LNCAP (cell line): ENCODE measurements around the gene ARHGAP28.

ENCODE experiments used
- TF ChIP-seq, protein P1 (sequence below): fragments of 450-650 bp; IDR thresholded peaks from 2 replicates; pipeline ENCODE4 v1.5.1; 2017; ENCODE audit warnings: mild to moderate bottlenecking

The ARHGAP28 gene

DNA sequence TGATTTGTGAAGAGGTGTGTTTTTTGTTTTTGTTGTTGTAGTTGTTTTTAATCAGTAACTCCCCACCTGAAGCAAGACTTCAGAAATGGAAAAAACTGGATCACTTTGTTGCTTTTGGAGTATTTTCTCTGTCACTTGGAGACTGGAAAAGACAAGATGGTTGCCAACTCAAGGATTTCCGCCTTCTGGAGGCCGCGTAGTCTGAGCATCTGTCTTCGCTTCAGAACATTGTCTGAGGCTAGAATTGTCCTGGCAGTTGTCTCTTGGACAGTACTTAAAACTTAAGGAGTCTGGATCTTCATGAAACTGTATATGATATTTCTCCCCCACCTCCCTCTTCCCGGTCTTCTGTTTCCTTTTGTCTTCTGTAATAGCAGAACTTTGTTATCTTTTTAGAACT, 67.7 kb downstream of the ARHGAP28 start:
- TF ChIP-seq, protein P1, sequence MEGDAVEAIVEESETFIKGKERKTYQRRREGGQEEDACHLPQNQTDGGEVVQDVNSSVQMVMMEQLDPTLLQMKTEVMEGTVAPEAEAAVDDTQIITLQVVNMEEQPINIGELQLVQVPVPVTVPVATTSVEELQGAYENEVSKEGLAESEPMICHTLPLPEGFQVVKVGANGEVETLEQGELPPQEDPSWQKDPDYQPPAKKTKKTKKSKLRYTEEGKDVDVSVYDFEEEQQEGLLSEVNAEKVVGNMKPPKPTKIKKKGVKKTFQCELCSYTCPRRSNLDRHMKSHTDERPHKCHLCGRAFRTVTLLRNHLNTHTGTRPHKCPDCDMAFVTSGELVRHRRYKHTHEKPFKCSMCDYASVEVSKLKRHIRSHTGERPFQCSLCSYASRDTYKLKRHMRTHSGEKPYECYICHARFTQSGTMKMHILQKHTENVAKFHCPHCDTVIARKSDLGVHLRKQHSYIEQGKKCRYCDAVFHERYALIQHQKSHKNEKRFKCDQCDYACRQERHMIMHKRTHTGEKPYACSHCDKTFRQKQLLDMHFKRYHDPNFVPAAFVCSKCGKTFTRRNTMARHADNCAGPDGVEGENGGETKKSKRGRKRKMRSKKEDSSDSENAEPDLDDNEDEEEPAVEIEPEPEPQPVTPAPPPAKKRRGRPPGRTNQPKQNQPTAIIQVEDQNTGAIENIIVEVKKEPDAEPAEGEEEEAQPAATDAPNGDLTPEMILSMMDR, result no peak

DNA sequence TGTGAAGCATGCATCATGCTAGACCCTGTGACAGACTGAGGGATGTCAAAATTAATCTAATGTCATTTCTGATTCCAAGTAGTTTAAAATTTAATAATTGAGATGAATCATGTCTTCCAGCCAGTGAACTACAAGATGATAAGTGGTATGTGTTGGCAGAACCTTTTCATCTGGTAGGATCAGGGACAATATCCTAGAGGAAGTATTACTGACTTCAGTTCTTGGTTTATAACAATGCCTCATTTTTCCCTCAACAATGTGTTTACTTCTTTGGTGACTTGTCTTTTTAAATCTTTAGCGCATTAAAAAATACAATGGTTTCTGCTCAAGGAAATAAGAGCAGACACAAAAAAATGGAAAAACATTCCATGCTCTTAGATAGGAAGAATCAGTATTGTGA, 69.4 kb downstream of the ARHGAP28 start:
- TF ChIP-seq, protein P1, result no peak

DNA sequence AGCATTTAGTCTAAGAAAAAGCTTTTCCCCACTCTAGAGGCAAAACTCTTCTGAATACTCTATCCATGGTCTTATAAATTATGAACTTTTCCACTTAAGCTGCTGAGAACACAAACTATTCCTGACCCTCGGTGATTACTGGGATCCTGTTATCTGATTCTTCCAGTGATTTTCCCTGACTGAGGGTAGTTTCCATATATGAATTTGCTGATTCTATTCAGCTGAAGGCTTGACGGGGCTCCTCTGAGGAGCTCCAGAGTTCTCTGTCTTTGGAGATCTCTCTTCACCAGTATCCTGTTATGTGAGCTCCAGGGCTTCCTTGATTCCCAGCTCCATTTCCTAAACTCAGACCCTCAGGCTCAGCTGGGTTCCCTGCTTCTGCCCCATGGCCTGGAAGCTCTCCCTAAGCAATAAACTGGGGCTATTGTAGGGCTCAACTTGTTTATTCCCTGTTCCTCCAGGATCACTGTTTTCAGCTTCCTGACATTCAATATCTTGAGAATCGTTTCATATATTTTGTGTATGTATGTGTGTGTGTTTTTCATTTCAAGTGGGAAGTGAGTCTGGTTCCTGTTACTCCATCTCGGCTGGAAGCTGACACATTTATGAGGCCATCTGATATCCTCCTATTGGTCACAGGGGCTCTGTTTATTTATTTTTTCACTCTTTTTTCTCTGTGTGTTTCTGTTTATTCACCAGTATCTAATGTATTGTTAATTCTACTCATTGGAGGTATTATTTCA, 78.2 kb downstream of the ARHGAP28 start:
- TF ChIP-seq, protein P1, result no peak

DNA sequence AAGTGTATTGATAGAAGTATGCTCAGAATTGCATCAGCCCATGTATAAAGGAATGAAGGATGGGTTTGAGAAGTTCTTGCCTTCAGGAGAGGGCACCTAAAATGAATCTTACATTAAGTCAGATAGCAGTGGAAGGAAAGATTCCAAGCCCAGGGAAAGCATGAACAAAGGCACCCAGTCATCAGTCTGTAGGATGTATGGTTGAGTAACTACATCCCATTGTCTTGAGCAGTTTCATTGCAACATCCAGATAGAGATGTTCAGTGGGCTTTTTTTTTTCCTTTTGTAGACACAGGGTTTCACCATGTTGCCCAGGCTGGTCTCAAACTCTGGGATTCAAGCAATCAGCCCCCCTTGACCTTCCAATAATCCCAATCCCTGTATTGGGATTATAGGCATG, 80.7 kb downstream of the ARHGAP28 start:
- TF ChIP-seq, protein P1, result no peak

DNA sequence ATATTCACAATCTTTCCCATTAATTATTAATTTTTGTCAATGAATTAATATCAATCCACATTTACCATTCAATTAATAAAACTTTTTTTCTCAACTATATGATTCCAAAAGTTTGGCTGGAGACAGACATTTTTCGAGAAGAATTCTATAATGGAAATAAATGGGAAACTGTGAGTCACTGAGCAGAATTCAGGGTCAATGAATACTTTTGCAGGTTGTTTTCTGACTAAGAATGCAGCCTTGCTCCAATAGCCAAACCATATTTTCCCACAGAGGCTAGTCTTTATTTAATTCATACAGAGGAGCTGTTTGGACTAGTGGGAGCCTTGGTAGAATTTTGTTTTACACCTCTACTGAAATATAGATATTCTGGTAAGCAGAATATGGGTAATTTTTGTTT, 82.3 kb downstream of the ARHGAP28 start:
- TF ChIP-seq, protein P1, result no peak

DNA sequence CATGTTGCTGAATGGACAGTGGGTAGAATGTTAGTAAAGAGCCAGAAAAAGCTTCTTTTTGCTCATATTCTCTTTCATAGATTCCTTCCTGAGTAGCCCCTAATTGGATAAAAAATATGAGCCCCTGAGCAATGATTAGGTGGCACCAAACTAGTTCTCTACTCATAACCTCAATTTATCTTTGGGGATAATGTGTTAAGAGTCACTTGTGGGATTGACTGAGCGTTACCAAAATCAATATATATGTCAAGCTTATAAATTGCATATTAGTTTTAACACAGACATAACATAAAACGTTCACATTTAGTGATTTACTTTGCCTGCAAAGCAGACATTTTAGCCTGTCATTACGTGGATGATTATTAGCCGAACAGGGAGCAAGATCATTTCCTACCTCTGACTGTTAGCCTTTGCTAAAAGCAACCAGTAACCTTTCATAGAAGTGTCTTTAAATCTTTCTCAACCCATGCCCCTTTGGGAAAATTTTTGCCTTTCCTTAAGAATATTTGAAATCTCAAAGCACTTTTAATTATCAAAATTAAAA, 85.4 kb downstream of the ARHGAP28 start:
- TF ChIP-seq, protein P1, result no peak

DNA sequence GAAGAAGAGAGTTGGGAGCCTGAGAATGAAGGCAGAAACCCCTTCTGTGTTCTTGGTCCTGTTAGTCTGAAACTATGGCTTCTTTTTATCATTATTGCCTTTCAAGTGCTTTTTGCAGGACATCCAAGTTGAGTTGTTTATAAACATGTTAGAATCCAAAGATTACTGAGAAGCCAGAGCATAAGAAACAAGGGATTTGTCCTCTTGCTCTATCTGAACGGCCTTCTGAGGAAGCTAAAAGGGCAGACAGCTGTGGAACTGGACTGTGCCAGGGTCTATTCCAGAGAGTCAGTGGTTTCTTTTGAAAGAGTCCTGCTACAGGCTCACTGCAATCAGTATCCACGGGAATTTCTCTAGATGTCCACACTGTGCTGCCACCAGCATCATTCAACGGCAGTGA, 86.6 kb downstream of the ARHGAP28 start:
- TF ChIP-seq, protein P1, result no peak

DNA sequence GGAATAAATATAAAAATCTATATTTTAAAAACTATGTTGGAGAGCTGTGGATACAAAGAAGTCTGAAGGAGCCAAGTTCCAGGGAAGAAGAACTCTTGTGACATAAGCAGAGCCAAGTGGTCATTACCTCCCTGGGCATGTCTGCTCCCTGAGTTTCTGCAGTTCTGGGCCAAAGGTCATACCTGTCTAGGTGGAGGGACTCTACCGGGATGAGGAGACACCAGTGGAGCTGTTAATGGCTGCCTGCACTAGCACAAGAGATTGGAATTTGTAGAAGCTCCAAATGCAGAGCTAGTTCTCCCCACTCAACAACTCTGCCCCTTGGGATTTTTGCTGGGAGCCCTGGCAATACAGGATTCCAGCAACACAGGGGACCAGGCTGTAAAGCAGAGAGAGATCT, 89.8 kb downstream of the ARHGAP28 start:
- TF ChIP-seq, protein P1, result no peak
